K562 (cell line): ENCODE measurements around the gene RELCH. TPM values are rescaled to one million over a fixed set of nuclear protein-coding genes. Genes with fewer than 3 reads are reported as not detected.

Experiments used
- ATAC-seq: fragments of 200-7000 bp; cut with Tn5 transposase; 3 replicates; pipeline ENCODE4 v1.9.1; 2020; ENCODE audit warnings: moderate library complexity
- BruUV-seq: library from RNA; stranded (reverse); fragments of 400-500 nt; replicated peaks from 2 replicates; lab custom pipeline; 2021; lab: Mats Ljungman, UMichigan
- CTCF ChIA-PET: fragments of 300-600 bp; formaldehyde crosslinking; extraction: SDS; loops from one replicate; lab custom pipeline; 2021; ENCODE audit warnings: low intra/inter-chr PET ratio; lab: Yijun Ruan, JAX
- POLR2A ChIA-PET: fragments of 300-600, 350-650 bp; sonication (Branson Sonifier 250); formaldehyde crosslinking; extraction: SDS; loops from one replicate; lab custom pipeline; 2021; ENCODE audit warnings: antibody characterized with exemption, inconsistent platforms; lab: Yijun Ruan, JAX
- DNase-seq, 4 experiments: peaks; one replicate each; pipeline versions ENCODE4 v3.0.0 to v3.0.0-alpha.2; 2011 to 2018; ENCODE audit warnings: low spot score in 3 of 4, mixed read lengths in 3 of 4; ENCODE audit errors: extremely low read depth in 1 of 4
- FAIRE-seq: peaks from 2 replicates; lab custom pipeline; 2011; peaks lifted over from hg19 to GRCh38; lab: Jason Lieb, UNC
- H2AFZ ChIP-seq: 2 replicates; pipeline ENCODE4 v1.6.0; 2011; ENCODE audit warnings: low read depth, low read length, control low read depth, inconsistent platforms
- H3K27ac ChIP-seq: fragments of 200-600 bp; 3 replicates; pipeline ENCODE4 v1.8.0; 2011; ENCODE audit warnings: low read depth, mild to moderate bottlenecking, control low read depth, inconsistent platforms, low read length, moderate library complexity, mixed read lengths; ENCODE audit errors: extremely low read depth
- H3K27me3 ChIP-seq, 2 experiments: fragments of 300-600 bp in 1 of 2; 2 replicates in 1 of 2; 3 replicates in 1 of 2; pipeline versions ENCODE4 v1.6.0 to v1.8.0; 2011; ENCODE audit warnings: inconsistent platforms in 2 of 2, low read length in 2 of 2, mild to moderate bottlenecking in 1 of 2, mixed read lengths in 1 of 2, moderate library complexity in 1 of 2; ENCODE audit not compliant: control insufficient read depth in 2 of 2, insufficient read depth in 2 of 2
- H3K36me3 ChIP-seq: fragments of 300-600 bp; 3 replicates; pipeline ENCODE4 v1.8.0; 2011; ENCODE audit warnings: mild to moderate bottlenecking, low read length, inconsistent platforms; ENCODE audit not compliant: control insufficient read depth, insufficient read depth
- H3K4me1 ChIP-seq, 2 experiments: fragments of 200-600 bp in 1 of 2; replicated peaks in 1 of 2; 2 replicates in 1 of 2; 3 replicates in 1 of 2; pipeline versions ENCODE4 v1.5.1 to v1.8.0; 2011; ENCODE audit warnings: inconsistent platforms in 2 of 2, low read length in 2 of 2, mild to moderate bottlenecking in 1 of 2, mixed read lengths in 1 of 2, moderate library complexity in 1 of 2; ENCODE audit not compliant: control insufficient read depth in 2 of 2, insufficient read depth in 2 of 2
- H3K4me2 ChIP-seq: 2 replicates; pipeline ENCODE4 v1.6.1; 2011; ENCODE audit warnings: low read length, control low read depth, inconsistent platforms, mixed read lengths; ENCODE audit not compliant: insufficient read depth
- H3K4me3 ChIP-seq: fragments of 200-600 bp; sonication (generic), shearing (Covaris generic); 2 replicates; pipeline ENCODE4 v1.5.1; 2016; ENCODE audit warnings: control low read depth, inconsistent platforms
- H3K79me2 ChIP-seq: fragments of 200-600 bp; 3 replicates; pipeline ENCODE4 v1.8.0; 2011; ENCODE audit warnings: low read length, inconsistent platforms; ENCODE audit not compliant: control insufficient read depth, insufficient read depth
- H3K9ac ChIP-seq, 2 experiments: 2 replicates each; pipeline versions ENCODE4 v1.6.0 to v1.6.1; 2011; ENCODE audit warnings: low read depth in 2 of 2, low read length in 2 of 2, control low read depth in 1 of 2, inconsistent platforms in 1 of 2, mild to moderate bottlenecking in 1 of 2, mixed read lengths in 1 of 2; ENCODE audit not compliant: insufficient read depth in 1 of 2
- H3K9me1 ChIP-seq: one replicate; pipeline ENCODE4 v1.6.0; 2011; ENCODE audit warnings: inconsistent platforms, mild to moderate bottlenecking, low read length, moderate library complexity; ENCODE audit not compliant: control insufficient read depth, insufficient read depth
- H3K9me3 ChIP-seq: replicated peaks from 2 replicates; pipeline ENCODE4 v1.5.1; 2011; ENCODE audit warnings: low read depth, low read length, inconsistent platforms; ENCODE audit not compliant: control insufficient read depth, insufficient read depth
- H4K20me1 ChIP-seq: replicated peaks from 2 replicates; pipeline ENCODE4 v1.6.1; 2011; ENCODE audit warnings: low read length, inconsistent platforms, mixed read lengths; ENCODE audit not compliant: control insufficient read depth, insufficient read depth
- ASH1L ChIP-seq: fragments of 450-650 bp; IDR thresholded peaks from 2 replicates; pipeline ENCODE4 v1.6.1; 2018; ENCODE audit warnings: borderline replicate concordance, mild to moderate bottlenecking, low read depth; ENCODE audit not compliant: partially characterized antibody
- EGR1 ChIP-seq: fragments of 450-650 bp; conservative IDR thresholded peaks from 2 replicates; pipeline ENCODE4 v1.6.1; 2017; ENCODE audit warnings: mild to moderate bottlenecking
- ELF2 ChIP-seq: fragments of 250-450 bp; sonication (Bioruptor Pico); IDR thresholded peaks from 2 replicates; pipeline ENCODE4 v1.5.0; 2021; ENCODE audit warnings: mild to moderate bottlenecking
- ETV6 ChIP-seq, 3 experiments: fragments of 150-350 bp in 1 of 3; sonication (generic) in 1 of 3; formaldehyde crosslinking in 1 of 3; IDR thresholded peaks; 2 replicates each; pipeline versions ENCODE4 v1.6.1 to v1.8.0; 2014 to 2022; ENCODE audit warnings: borderline replicate concordance in 2 of 3, low read depth in 2 of 3, antibody characterized with exemption in 1 of 3, low read length in 1 of 3, mild to moderate bottlenecking in 1 of 3, missing genetic modification reagents in 1 of 3
- NFIC ChIP-seq: fragments of 450-650 bp; IDR thresholded peaks from 2 replicates; pipeline ENCODE4 v1.6.1; 2017; ENCODE audit warnings: mild to moderate bottlenecking, inconsistent platforms
- PURB ChIP-seq: sonication (generic); formaldehyde crosslinking; IDR thresholded peaks from 2 replicates; pipeline ENCODE4 v1.9.0; 2021; ENCODE audit warnings: low read depth, mild to moderate bottlenecking, missing genetic modification reagents
- RBM17 ChIP-seq: fragments of 200-400 bp; formaldehyde crosslinking; IDR thresholded peaks from 2 replicates; pipeline ENCODE4 v1.6.1; 2017; ENCODE audit warnings: low read depth, mild to moderate bottlenecking, low read length, borderline replicate concordance
- STAG1 ChIP-seq: sonication (generic); formaldehyde crosslinking; IDR thresholded peaks from 2 replicates; pipeline ENCODE4 v1.5.0; 2020; ENCODE audit warnings: missing genetic modification reagents, borderline replicate concordance
- ZBTB12 ChIP-seq: fragments of 250-450 bp; sonication (Bioruptor Pico); IDR thresholded peaks from 2 replicates; pipeline ENCODE4 v1.4.0; 2020
- ZBTB43 ChIP-seq: sonication (generic); formaldehyde crosslinking; IDR thresholded peaks from 2 replicates; pipeline ENCODE4 v1.8.0; 2023; ENCODE audit warnings: mild to moderate bottlenecking, missing genetic modification reagents
- ZKSCAN3 ChIP-seq: fragments of 250-450 bp; sonication (Bioruptor Pico); IDR thresholded peaks from 2 replicates; pipeline ENCODE4 v1.4.0; 2020
- ZNF184 ChIP-seq: sonication (generic); formaldehyde crosslinking; IDR thresholded peaks from 2 replicates; pipeline ENCODE4 v1.5.0; 2020; ENCODE audit warnings: missing genetic modification reagents
- ZNF589 ChIP-seq: fragments of 200-800 bp; sonication (Bioruptor generic); IDR thresholded peaks from 2 replicates; pipeline ENCODE4 v1.6.1; 2016; ENCODE audit warnings: low read depth, missing genetic modification characterization, missing compliant biosample characterization
- WGBS: fragments of 100-300 bp; shearing (Covaris generic); methylation state at CpG from one replicate; pipeline ENCODE4 v1.1.6; 2016; ENCODE audit warnings: low coverage, mixed read lengths; ENCODE audit not compliant: insufficient coverage; ENCODE audit errors: missing lambda C conversion rate; 5-methylcytosine and 5-hydroxymethylcytosine counted together
- in situ Hi-C: fragments of 300-500 bp; cut with MboI; formaldehyde crosslinking; loops from 4 replicates; pipeline ENCODE4 v1.15.0; 2018; ENCODE audit warnings: inconsistent platforms, mixed read lengths
- intact Hi-C: fragments of 100-400 bp; cut with micrococcal nuclease; formaldehyde crosslinking; loops from 2 replicates; pipeline ENCODE4 v1.14.2; 2022
- polyA plus RNA-seq, 8 experiments: library from polyadenylated mRNA; depleted of rRNA in 4 of 8; stranded (reverse) in 5 of 8; unstranded in 3 of 8; fragments of >200 nt; fragmentation: Nextera tagmentation in 2 of 8; fragmentation: Illumina TruSeq in 1 of 8; extraction: Ambion mirVana in 2 of 8; extraction: Trizol in 1 of 8; gene quantifications; 2 replicates each; pipeline versions ENCODE4 v1.2.1 to v1.2.3, GENCODE V29; 2011 to 2014; ENCODE audit warnings: inconsistent platforms in 1 of 8, missing spikeins in 1 of 8
- total RNA-seq, 7 experiments: library from RNA; depleted of rRNA in 6 of 7; stranded (reverse); fragments of >200 nt in 6 of 7; fragmentation: Illumina TruSeq in 2 of 7; extraction: Trizol in 2 of 7; gene quantifications; 2 replicates each; pipeline versions ENCODE4 v1.2.1 to v1.2.3, GENCODE V29; 2011 to 2021; ENCODE audit warnings: low replicate concordance in 1 of 7

Gene RELCH
- total and polyA plus RNA-seq, 9 of the 15 experiments (the other 6 are each of a cell fraction or from before 2014, with no cell fraction given): 1.4 to 13.6 (median 7.6) TPM

- TF ChIP-seq EGR1: no peak
These were observed 71.0 kb downstream of the RELCH start (continued) for GRCh38 chr18:62258093-62258492.

- Histone ChIP-seq H3K4me1 (no peaks in the 10 kb centered on the region), H3K27me3 (no peaks in the 10 kb centered on the region), H3K9me1 (no peaks in the 10 kb centered on the region), H3K36me3 (peaks cover 63% of the 10 kb centered on the region; the same call in 2 of the 3 replicates), H3K9ac (no peak overlapping the region), H2AFZ (no peak overlapping the region), H3K79me2 (no peaks in the 10 kb centered on the region), H3K9me3 (no peaks in the 10 kb centered on the region), H3K4me2 (no peak overlapping the region), H3K27ac (no peak overlapping the region), H4K20me1 (no peaks in the 10 kb centered on the region), H3K4me3 (no peak overlapping the region)
- no peak for TF ChIP-seq PURB (CRISPR knock-in tag)
- peak; percentile 67 for TF ChIP-seq NFIC
- DNase-seq (no peak), ATAC-seq (no peak), FAIRE-seq (no peak)
- BruUV-seq: no TSS peak
- intact Hi-C loops: no loop called here
- ChIA-PET CTCF (no interaction called here), POLR2A (no interaction called here)
- in situ Hi-C loops: no loop called here
These were observed 71.6 kb downstream of the RELCH start for GRCh38 chr18:62258616-62259015.

GRCh38 chr18:62262061-62262460 is 75.0 kb downstream of the RELCH start:
- DNase-seq (no peak), FAIRE-seq (no peak), ATAC-seq (no peak)
- Histone ChIP-seq H3K9me3 (no peaks in the 10 kb centered on the region), H3K79me2 (no peaks in the 10 kb centered on the region), H3K4me3 (no peak overlapping the region), H2AFZ (no peak overlapping the region), H3K4me1 (no peaks in the 10 kb centered on the region), H3K9ac (no peak overlapping the region), H3K36me3 (peaks cover 66% of the 10 kb centered on the region; the same call in 2 of the 3 replicates), H4K20me1 (no peaks in the 10 kb centered on the region), H3K27me3 (no peaks in the 10 kb centered on the region), H3K9me1 (no peaks in the 10 kb centered on the region), H3K27ac (no peak overlapping the region), H3K4me2 (no peak overlapping the region)
- ChIA-PET POLR2A (interaction anchor here (0.6 kb wide), 1 partner anchor 74 kb away, joined by 4 read pairs; no protein-coding TSS in a partner anchor), CTCF (no interaction called here)
- 29% methylated on average over 2 of the region's 2 CpGs for WGBS
- intact Hi-C loops: no loop called here
- BruUV-seq: no TSS peak
- in situ Hi-C loops: no loop called here
- TF ChIP-seq ETV6 (IDR thresholded peaks at IDR 0.05; ENCODE audit: borderline replicate concordance in 1 of 2, low read depth in 2 of 2, low read length in 1 of 2) (no peak), ETV6 (CRISPR knock-in tag; IDR thresholded peaks at IDR 0.05; ENCODE audit: borderline replicate concordance) (no peak), ZNF589 (CRISPR knock-in tag) (no peak), RBM17 (no peak), ELF2 (CRISPR knock-in tag) (no peak), ZBTB43 (CRISPR knock-in tag) (no peak), ZKSCAN3 (CRISPR knock-in tag) (no peak), ZBTB12 (CRISPR knock-in tag) (no peak), ASH1L (no peak), ZNF184 (CRISPR knock-in tag) (no peak), STAG1 (CRISPR knock-in tag) (no peak)
